ENCODE results near the gene MRPS22.
"Not testable (repeated sequence)": the region's sequence is repeated elsewhere in the genome, so short reads cannot be mapped to it uniquely, and the experiment has no call there.

MRPS22 gene

DNA sequence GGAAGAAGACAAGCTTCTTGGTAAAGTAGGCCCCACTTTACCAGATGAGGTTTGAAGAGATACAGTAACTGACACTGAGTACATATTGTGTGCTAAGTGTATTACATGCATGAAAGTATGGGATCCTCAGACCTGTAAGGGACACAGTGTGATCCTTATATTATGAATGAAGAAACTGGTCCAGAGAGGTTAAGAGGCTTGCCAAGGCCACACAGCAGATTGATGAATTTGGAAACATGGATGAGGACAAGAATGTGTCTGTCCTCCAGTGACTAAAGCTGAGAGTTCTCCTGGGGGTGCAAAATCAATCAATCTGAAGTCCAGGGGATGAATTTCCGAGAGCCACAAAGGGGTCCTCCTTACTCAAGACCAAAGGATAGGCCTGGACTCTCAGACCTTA, 31.4 kb upstream of the MRPS22 start:
- DNase-seq (ENCODE audit: low read depth): no peak

- DNase-seq (ENCODE audit: low read depth): peak; percentile 91
These were observed 30.9 kb upstream of the MRPS22 start for GRCh38 chr3:139312959-139313358.

DNA sequence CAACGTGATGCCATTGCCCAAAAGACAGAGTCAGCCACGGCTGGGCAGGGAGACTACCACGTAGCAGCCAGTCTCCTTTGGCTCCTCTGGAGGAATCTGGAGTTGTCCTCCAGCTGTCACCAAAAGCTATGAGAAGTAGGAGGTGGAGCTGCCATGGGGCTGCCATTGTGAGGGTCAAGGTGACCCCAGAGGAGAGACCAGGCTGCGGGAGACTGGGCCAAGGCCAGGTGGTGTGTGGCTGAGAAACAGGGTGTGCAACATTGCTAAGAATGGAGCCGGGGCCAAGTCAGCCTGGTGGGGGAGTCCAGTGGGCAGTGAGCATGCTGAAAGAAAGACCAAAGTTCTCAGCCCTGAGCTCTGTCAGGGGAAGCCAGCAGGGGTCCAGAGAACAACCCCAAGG, 29.9 kb upstream of the MRPS22 start:
- DNase-seq (ENCODE audit: low read depth): no peak

DNA sequence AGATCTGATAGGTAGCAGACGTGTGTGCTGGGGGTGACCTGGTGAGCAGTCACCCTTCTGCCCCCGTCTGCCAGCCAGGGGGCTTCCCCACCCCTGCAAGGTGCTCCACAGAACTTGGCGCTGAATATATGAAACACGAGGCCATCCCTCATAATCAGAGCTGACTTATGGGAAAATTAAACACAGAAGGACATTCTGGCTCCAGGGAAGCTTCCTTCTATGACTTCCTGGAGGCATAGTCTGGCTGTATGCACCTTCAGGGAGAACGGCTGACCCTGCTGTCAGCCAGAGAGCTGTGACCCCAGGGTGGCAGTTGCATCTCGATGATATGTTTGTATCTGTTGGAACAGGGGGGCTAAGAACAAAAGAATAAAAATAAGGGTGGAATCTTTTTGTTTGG, 26.6 kb upstream of the MRPS22 start:
- no peak for DNase-seq (ENCODE audit: low read depth)

DNA sequence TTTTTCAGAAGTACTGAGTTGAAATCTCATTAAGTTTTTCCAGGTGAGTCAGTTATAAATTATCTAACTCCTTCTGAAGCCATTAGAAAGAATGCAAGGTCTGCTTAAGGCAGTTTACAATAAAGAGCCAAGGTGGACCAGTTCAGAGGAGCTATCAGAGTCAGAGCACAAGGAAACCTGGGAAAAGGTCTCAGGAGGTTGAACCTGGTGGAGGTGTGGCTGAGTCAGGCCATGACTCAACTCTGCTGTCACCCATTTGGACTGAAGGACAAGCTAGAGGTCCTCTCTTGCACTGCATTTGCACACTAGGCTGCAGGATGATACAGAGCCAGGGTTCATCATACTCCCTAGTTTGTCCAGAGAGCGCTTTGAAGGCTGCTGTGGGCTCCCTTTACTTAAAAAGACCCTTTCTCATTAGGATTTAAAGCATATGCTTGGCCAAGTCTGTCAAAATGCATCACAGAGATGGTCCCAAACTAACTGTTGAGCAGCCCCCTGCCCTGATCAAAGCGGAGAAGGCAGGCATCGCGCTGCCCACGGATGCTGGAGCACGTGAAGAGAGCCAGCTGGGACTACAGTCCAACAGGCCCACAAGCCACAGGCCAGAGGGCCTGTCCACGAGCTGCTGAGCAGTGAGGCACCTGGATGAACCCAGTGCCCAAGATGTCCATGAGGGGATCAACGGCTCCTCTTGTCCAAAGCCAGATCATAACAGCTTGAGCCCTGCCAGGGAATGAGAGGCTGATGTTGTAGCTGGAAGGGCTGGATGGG, 26.0 kb upstream of the MRPS22 start:
- DNase-seq (ENCODE audit: low read depth): peak; percentile 54

DNA sequence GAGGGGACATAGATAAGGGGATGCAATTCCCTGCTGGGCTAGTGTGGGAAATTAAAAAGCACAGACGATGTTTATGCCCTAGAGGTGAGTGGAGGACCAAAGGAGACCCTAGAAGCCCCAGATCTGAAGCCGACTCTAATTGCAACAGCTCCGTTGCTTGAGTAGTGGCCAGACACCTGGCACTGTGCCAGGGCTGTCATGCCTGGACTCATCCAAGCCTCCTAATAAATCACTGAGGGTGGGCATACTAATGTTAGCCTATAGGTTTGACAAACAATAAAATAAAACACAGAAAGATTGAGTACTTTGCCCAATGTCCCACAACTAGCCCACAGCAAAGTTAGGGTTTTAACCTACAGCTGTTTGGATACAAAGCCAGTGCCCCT, 25.4 kb upstream of the MRPS22 start:
- DNase-seq (ENCODE audit: low read depth): no peak

DNA sequence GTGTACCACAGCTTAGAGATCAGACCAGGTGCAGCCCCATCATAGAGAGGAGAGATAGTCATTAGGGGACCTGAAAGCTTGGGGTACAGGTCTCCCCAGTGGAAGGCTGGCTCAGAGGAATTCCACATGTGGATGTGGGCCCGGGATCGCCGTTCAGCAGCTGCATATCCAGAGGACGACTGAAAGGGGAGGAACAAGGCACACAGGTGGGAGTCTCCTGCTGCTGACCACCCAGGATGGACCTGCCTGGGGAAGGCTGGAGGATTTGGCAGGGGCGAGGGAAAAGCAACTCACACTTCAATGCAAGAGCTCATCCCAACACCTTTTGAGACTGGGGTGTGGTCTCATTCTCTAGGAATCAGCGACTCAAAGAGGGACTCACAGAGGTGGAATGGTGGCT, 25.0 kb upstream of the MRPS22 start:
- no peak for DNase-seq (ENCODE audit: low read depth)

DNA sequence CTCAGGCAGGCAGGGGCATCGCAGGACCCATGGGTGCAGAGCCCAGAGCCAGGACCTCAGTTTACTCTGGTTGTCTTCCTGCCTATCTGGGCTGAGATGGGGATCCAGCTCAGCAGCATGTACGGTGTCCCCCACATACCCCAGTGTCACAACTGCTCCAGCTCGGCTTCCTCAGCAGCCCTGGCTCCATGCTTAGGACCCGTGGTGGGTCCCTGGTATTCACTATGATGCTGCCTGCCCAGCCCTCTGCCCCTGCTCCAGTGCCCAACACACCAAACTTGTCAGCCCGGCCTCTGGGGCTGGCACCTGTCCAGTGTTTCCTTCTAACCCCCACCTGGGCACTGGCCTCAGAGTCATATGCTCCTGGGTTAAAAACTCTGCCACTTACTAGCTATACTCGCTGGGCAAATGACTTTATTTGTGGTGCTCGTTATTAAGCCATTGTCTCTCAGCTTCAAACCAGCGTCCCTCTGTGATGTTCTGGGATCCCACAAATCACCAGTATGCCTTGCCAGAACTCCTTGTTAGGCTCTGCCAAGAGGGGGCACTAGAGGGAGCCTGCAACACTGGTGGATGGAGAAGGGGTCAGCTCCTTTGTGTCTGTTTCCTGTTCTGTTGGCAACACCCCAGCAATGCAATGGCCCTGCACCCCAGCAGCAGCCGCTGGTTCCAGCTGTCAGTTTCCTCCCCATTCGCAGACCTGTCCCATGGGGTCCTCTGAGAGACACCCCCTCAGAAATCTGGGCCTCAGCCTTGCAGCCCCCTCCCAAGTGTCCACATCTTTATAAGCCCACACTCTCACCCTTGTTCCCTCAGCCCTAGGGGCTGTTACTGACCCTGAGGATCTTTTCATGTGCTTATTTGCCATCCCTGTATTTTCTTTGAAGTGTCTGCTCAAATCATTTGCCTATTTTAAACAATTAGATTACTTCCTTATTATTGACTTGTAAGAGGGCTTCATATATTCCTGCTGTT, 24.1 kb upstream of the MRPS22 start:
- DNase-seq (ENCODE audit: low read depth): peak; percentile 37

- DNase-seq (ENCODE audit: low read depth): no peak
These were observed 23.1 kb upstream of the MRPS22 start for GRCh38 chr3:139320551-139321309.

- no peak for DNase-seq (ENCODE audit: low read depth)
These were observed 21.5 kb upstream of the MRPS22 start for GRCh38 chr3:139322346-139322745.

DNA sequence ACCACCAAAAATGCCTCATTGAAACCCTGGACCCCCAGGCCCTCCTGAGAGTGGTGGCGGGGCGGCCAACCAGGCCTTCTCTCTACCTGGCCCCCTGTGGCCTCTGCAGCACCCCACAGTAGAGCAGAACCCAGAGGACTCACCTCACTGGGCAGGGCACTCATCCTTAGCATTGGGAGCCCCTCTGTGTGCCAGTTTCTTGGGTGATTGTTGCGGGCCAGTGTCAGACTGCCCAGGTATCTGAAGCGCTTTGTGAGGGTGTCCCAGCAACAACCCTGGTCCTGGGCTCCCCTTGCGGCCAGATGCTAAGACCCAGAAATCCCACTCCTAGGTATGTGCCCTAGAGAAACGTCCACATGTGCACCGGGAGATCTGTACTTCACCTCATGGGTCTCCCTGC, 20.7 kb upstream of the MRPS22 start:
- DNase-seq (ENCODE audit: low read depth): no peak

GRCh38 chr3:139324456-139324855, 19.4 kb upstream of the MRPS22 start:
- no peak for DNase-seq (ENCODE audit: low read depth)

- no peak for DNase-seq (ENCODE audit: low read depth)
These were observed 18.3 kb upstream of the MRPS22 start for GRCh38 chr3:139325551-139325950.

DNA sequence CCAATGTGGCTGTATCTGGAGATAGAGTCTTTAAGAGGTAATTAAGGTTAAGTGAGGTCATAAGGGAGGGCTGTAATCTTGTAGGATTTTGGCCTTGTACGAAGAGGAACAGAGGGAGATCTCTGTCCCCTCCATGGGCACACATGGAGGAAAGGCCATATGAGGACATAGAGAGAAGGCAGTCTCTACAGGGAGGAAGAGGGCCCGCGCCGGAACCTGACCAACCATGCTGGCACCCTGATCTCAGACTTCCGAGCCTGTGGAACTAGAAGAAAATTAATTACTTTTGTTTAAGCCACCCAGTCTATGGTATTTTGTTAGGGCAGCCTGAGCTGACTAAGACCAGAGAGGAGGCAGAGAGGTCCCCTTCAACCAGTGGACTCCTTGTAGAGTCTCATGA, 17.7 kb upstream of the MRPS22 start:
- no peak for DNase-seq (ENCODE audit: low read depth)

DNA sequence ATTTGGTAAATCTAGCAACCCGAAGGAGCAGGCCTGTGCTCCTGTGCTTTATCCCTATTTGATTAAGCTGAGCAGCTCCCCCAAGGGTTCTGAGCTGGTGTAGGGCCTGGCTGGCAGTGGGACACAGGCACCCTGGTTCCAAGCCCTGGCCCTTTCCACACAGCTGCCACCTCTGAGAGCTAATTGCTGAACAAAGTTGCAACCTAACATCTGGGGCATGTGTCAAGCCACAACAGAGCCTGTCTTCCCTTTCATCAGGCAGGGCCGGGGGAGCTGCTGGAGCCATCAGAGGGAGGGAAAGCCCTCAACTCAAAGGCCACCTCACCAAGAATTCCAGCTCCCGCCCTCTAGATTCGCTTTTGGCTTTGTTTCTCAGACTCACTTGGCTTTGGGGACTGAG, 17.1 kb upstream of the MRPS22 start:
- DNase-seq (ENCODE audit: low read depth): no peak

GRCh38 chr3:139327231-139327630, 16.6 kb upstream of the MRPS22 start:
- DNase-seq (ENCODE audit: low read depth): no peak

DNA sequence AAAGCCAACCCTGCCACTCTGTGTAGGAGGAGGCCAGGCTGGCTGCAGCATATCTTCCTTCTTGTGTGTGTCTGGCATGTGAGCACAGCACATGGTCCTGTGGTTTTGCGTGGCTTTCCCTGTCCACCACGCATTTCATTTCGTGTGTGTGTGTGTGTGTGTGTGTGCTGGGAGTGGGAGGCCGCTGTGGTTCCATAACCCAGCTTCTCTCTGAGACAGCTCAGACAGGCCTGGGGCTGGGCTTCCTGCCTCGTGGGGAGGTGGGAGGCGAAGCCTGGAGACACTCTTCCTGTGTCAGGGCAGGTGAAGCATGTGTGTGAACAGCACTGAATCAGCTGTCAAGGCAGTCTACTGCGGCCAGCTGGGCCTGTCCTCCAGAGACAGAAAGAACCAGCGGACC, 16.0 kb upstream of the MRPS22 start:
- DNase-seq (ENCODE audit: low read depth): no peak

DNA sequence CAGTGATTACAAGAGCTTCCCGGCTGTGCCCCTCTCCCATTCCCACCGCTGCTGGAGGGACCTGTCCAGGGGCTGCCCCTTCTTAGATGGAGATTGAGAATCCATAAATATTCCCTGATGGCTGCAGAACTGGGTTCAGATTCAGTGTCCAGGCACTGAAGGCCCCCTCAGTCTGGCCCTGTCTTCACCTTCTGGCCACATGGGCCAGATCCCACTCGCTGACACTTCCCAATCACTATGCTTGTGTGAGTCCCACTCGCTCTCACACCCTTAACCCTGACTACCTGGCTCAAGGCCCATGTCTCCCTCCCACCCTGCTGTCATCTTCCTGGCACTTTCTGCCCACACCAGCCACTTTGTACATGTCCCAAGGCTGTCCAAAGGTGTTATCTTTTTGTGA, 15.5 kb upstream of the MRPS22 start:
- no peak for DNase-seq (ENCODE audit: low read depth)

- DNase-seq (ENCODE audit: low read depth): peak; percentile 91
These were observed 14.4 kb upstream of the MRPS22 start for GRCh38 chr3:139329364-139329850.

DNA sequence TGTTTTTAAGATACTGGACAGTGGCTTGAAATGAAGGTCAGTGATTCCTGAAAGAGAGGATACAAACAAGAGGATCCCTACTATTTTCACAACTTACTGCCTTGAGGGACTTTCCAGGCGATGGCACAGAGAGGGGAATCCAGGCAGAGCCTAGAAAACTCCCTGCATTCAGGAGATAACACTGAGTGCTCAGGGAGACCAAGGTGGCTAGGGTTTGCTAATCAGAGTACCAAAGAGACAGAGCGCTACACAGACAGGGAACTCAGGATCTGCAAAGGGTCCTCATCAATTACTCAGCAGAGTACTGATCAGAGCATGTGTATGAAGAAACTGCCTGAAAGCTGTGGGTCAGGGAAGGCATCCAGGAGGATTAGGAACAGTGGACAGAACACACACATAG, 11.7 kb upstream of the MRPS22 start:
- DNase-seq (ENCODE audit: low read depth): no peak

DNA sequence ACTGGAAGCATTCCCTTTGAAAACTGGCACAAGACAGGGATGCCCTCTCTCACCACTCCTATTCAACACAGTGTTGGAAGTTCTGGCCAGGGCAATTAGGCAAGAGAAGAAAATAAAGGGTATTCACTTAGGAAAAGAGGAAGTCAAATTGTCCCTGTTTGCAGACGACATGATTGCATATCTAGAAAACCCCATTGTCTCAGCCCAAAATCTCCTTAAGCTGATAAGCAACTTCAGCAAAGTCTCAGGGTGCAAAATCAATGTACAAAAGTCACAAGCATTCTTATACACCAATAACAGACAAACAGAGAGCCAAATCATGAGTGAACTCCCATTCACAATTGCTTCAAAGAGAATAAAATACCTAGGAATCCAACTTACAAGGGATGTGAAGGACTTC, 9.1 kb upstream of the MRPS22 start:
- not testable (repeated sequence) for DNase-seq (ENCODE audit: low read depth)

GRCh38 chr3:139338405-139338804, 5.4 kb upstream of the MRPS22 start:
- DNase-seq (ENCODE audit: low read depth): no peak

Data from ELR (cell line).